ENCODE measurements around the gene SHTN1. TPM values are rescaled to one million over a fixed set of nuclear protein-coding genes. Genes with fewer than 3 reads are reported as not detected.
A peak's percentile ranks its signal among the peaks of the same experiment; 100 is the strongest.

Gene SHTN1
- total RNA-seq, 4 donors from 2014 or later: 16.8 to 45.8 (median 20.4) TPM

DNA sequence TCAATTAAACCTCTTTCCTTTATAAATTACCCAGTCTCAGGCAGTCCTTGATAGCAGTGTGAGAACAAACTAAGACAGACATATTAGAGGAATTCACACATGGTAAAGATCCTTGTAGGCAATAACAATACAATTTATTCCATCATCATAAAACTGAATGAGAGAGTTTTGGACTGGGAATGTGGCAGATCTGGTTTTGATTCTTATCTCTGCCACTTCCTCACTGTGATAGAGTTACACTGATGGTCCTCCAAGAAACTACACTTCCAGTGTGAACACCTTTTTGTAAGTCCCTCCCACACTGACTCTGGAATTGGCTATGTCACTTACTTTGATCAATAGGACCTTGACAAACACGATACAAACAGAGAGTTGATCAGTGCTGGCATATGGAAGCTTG lies 152.7 kb downstream of the SHTN1 start:
- TF ChIP-seq, protein P1, sequence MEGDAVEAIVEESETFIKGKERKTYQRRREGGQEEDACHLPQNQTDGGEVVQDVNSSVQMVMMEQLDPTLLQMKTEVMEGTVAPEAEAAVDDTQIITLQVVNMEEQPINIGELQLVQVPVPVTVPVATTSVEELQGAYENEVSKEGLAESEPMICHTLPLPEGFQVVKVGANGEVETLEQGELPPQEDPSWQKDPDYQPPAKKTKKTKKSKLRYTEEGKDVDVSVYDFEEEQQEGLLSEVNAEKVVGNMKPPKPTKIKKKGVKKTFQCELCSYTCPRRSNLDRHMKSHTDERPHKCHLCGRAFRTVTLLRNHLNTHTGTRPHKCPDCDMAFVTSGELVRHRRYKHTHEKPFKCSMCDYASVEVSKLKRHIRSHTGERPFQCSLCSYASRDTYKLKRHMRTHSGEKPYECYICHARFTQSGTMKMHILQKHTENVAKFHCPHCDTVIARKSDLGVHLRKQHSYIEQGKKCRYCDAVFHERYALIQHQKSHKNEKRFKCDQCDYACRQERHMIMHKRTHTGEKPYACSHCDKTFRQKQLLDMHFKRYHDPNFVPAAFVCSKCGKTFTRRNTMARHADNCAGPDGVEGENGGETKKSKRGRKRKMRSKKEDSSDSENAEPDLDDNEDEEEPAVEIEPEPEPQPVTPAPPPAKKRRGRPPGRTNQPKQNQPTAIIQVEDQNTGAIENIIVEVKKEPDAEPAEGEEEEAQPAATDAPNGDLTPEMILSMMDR (IDR thresholded peaks at IDR 0.05): no peak
- no peak for TF ChIP-seq POLR2A (IDR thresholded peaks at IDR 0.05)
- DNase-seq: no peak

DNA sequence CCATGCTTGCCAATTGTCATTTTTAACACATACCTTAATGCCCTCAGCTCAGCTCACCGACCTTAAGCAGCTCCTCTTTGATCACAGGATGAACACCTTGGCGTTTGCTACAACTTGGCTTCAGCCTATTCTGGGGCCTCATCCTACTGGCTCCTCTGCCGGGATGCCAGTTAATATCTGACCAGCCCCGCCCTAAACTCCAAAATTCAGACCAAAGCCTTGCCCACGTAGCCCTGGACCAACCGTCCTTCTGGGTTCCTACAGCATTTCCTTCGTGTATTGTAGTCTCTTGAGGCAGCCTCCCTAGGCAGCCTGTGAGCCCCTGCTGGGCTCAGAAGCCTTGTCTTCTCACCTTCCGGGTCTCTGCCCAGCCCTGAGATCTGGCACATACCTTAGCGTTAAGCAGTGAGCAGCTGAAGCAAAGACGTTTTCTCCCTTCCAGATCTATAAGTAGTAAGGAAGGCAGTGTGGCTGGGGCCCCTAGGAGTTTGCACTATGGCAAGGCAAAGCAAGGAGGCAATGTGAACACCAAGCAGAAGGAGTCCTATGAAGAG lies 154.9 kb downstream of the SHTN1 start:
- Histone ChIP-seq H3K4me1 (peaks cover 0 to 15% (median 7%) of the 10 kb centered on the region in 4 donors), H3K36me3 (no peaks in the 10 kb centered on the region), H3K27ac (peak overlapping the region; percentile 62 to 72 (median 67)), H3K9me3 (no peaks in the 10 kb centered on the region), H3K27me3 (peaks cover 8% of the 10 kb centered on the region), H3K4me3 (peak overlapping the region; percentile 48 to 77 (median 64))
- TF ChIP-seq POLR2AphosphoS5 (IDR thresholded peaks at IDR 0.05): no peak
- TF ChIP-seq EP300 (IDR thresholded peaks at IDR 0.05; ENCODE audit: low read depth): no peak
- TF ChIP-seq, protein P1 (IDR thresholded peaks at IDR 0.05): no peak
- no peak for TF ChIP-seq POLR2A (IDR thresholded peaks at IDR 0.05)
- intact Hi-C loops (cut with DNase I; ENCODE audit: low total_unique reads): no loop called here
- no peak for DNase-seq
- 37 to 40% methylated on average over 1 to 10 of the region's 10 CpGs for WGBS, 2 donors (ENCODE audit: low coverage in 1 of 2)
- in situ Hi-C loops (cut with MboI; ENCODE audit: low pct_ligation_motif_present in 1 of 4, low pct_unique_long_range_greater_than_20kb in 1 of 4, low sequenced_read_pairs in 3 of 4): no loop called here

More for the DNA sequence above, 152.7 kb downstream of the SHTN1 start:
- intact Hi-C loops (cut with DNase I; ENCODE audit: low total_unique reads) (no loop called here), in situ Hi-C loops (cut with MboI; ENCODE audit: low pct_ligation_motif_present in 1 of 4, low pct_unique_long_range_greater_than_20kb in 1 of 4, low sequenced_read_pairs in 3 of 4) (no loop called here)
- Histone ChIP-seq H3K36me3 (no peaks in the 10 kb centered on the region), H3K4me1 (peaks cover 0 to 15% (median 7%) of the 10 kb centered on the region in 4 donors), H3K4me3 (no peak overlapping the region), H3K27ac (no peak overlapping the region), H3K9me3 (no peaks in the 10 kb centered on the region), H3K27me3 (peaks cover 8% of the 10 kb centered on the region)
- 56 to 71% methylated on average over 1 of the region's 1 CpG for WGBS, 2 donors (ENCODE audit: low coverage in 1 of 2)

DNA sequence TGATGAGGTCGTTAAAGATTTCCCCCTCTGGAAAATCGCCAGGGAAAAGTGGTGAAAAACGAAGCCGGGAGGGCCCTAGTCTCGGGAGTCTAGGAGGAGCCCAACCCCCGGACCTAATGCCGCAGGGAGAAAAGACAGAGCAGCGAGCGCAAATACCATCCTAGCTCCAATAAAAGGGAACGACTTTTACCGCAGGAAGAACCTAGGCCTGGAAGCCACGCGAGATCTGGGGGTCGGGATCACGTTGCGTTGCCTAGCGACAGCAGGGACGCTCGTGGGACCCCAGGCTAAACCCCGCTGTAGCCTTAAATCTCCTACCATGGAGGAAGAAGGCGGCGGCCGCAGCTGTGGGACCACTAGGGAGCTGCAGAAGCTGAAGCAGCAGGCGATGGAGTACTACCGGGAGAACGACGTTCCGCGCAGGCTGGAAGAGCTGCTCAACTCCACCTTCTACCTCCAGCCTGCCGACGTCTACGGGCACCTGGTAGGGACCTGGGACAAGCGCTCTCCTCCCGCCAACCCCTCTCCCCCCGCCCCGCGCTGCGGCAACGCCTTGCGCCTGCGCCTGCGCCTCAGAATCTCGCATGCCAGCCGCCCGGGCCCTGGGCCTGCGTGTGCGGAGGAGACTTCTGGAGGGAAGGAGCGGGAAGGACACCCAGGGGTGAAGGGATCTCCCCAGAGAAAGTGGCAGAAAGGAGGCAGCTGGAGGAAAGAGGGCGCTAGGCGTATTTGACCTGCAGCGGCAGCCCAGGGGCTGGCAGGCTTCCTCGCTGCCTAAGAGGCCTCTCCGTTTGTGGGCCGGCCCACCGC lies 155.5 kb downstream of the SHTN1 start, which contains the start of gene ENO4:
Gene ENO4 (plus strand): TSS at position 252 of the 810 bp plus-strand sequence. CDS start 68 bp downstream, at position 320.
- H3K27me3 ChIP-seq: peaks cover 8% of the 10 kb centered on the region
- H3K4me1 ChIP-seq: peaks cover 0 to 15% (median 7%) of the 10 kb centered on the region in 4 donors
- peak within 1 kb of the TSS; percentile 48 to 77 (median 64) for H3K4me3 ChIP-seq
- no peaks in the 10 kb centered on the region for H3K36me3 ChIP-seq
- WGBS, 2 donors (ENCODE audit: low coverage in 1 of 2): 0 to 2% methylated on average over 5 to 47 of the region's 55 CpGs
- TF ChIP-seq POLR2A (IDR thresholded peaks at IDR 0.05): peak; percentile 25
- TF ChIP-seq, protein P1 (IDR thresholded peaks at IDR 0.05): no peak
- TF ChIP-seq POLR2AphosphoS5 (IDR thresholded peaks at IDR 0.05): peak in 2 of 3 donors; percentile 29 to 36
- no peak for TF ChIP-seq EP300 (IDR thresholded peaks at IDR 0.05; ENCODE audit: low read depth)
- DNase-seq: peak; percentile 85
- in situ Hi-C loops (cut with MboI; ENCODE audit: low pct_ligation_motif_present in 1 of 4, low pct_unique_long_range_greater_than_20kb in 1 of 4, low sequenced_read_pairs in 3 of 4) (no loop called here), intact Hi-C loops (cut with DNase I; ENCODE audit: low total_unique reads) (no loop called here)
- H3K27ac ChIP-seq: peak within 1 kb of the TSS; percentile 62 to 72 (median 67)
- H3K9me3 ChIP-seq: no peaks in the 10 kb centered on the region

DNA sequence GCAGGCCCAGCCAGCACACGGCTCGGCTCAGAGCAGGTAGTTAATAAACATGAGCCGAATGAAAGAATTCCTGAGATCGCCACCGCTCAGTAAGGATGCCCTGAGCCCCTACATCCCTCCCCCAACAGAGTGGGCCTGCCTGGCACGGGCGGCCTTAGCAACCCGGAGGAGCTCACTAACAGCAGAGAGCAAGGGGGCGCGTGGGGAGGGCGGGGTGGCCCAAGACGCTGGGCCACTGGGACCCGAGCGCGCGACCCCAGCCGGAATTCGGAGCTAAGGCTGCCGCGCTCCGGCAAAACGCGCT lies 156.1 kb downstream of the SHTN1 start:
- Histone ChIP-seq H3K36me3 (no peaks in the 10 kb centered on the region), H3K4me1 (peaks cover 0 to 15% (median 7%) of the 10 kb centered on the region in 4 donors), H3K9me3 (no peaks in the 10 kb centered on the region), H3K27ac (peak overlapping the region; percentile 62 to 72 (median 67)), H3K4me3 (peak overlapping the region; percentile 48 to 77 (median 64)), H3K27me3 (peaks cover 8% of the 10 kb centered on the region)
- in situ Hi-C loops (cut with MboI; ENCODE audit: low pct_ligation_motif_present in 1 of 4, low pct_unique_long_range_greater_than_20kb in 1 of 4, low sequenced_read_pairs in 3 of 4) (no loop called here), intact Hi-C loops (cut with DNase I; ENCODE audit: low total_unique reads) (no loop called here)
- TF ChIP-seq, protein P1 (IDR thresholded peaks at IDR 0.05): no peak
- TF ChIP-seq EP300 (IDR thresholded peaks at IDR 0.05; ENCODE audit: low read depth) (no peak), POLR2AphosphoS5 (IDR thresholded peaks at IDR 0.05) (no peak), POLR2A (IDR thresholded peaks at IDR 0.05) (no peak)
- DNase-seq: no peak
- 2% methylated on average over 22 of the region's 23 CpGs; no CpG with 5 or more reads in 1 of the 2 donors for WGBS, 2 donors (ENCODE audit: low coverage in 1 of 2)
